ENCODE results near the gene LRFN5. TPM values are rescaled to one million over a fixed set of nuclear protein-coding genes. Genes with fewer than 3 reads are reported as not detected.
A peak's percentile ranks its signal among the peaks of the same experiment; 100 is the strongest.

Gene LRFN5
- total RNA-seq, 1 experiment from 2014 or later: not detected

DNA sequence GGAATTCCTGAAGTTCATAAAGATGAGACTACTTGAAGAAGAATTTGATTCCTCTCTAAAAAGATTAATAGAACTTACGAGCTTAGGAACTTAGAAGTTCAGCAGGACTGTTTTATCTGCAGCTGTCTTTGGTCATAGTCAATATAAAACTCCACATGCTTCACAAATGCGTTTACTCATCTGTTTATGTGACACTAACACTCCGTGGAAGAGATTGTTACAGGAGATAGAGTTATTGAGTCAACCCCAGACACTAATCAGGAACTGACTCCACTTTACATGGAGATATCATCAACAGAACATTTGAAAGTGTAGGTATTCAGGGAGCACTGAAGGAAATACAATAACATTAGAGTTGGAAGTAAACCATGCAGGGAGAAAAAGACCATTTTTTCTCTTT, 92.8 kb downstream of the LRFN5 start:
- no peak overlapping the region for H3K27ac Mint-ChIP-seq (ENCODE audit: low read depth, unreplicated experiment)
- ChIA-PET CTCF (interaction anchor here (0.6 kb wide), 1 partner anchor 97 kb away, joined by 3 read pairs; no protein-coding TSS in a partner anchor), POLR2A (no interaction called here)
- no peak for TF ChIP-seq CTCF (IDR thresholded peaks at IDR 0.05; ENCODE audit: unreplicated experiment)
- H3K9me3 Mint-ChIP-seq (ENCODE audit: unreplicated experiment): no peaks in the 10 kb centered on the region
- intact Hi-C loops (cut with micrococcal nuclease): no loop called here
- H3K27me3 Mint-ChIP-seq (ENCODE audit: insufficient read depth, unreplicated experiment): peaks cover 54% of the 10 kb centered on the region
- no peaks in the 10 kb centered on the region for H3K4me1 Mint-ChIP-seq (ENCODE audit: insufficient read depth, unreplicated experiment)
- H3K36me3 Mint-ChIP-seq (ENCODE audit: insufficient read depth, unreplicated experiment): no peaks in the 10 kb centered on the region
- BruUV-seq (replicated peaks): no TSS peak
- H3K4me3 Mint-ChIP-seq (ENCODE audit: unreplicated experiment): no peak overlapping the region
- DNase-seq (ENCODE audit: unreplicated experiment): no peak

DNA sequence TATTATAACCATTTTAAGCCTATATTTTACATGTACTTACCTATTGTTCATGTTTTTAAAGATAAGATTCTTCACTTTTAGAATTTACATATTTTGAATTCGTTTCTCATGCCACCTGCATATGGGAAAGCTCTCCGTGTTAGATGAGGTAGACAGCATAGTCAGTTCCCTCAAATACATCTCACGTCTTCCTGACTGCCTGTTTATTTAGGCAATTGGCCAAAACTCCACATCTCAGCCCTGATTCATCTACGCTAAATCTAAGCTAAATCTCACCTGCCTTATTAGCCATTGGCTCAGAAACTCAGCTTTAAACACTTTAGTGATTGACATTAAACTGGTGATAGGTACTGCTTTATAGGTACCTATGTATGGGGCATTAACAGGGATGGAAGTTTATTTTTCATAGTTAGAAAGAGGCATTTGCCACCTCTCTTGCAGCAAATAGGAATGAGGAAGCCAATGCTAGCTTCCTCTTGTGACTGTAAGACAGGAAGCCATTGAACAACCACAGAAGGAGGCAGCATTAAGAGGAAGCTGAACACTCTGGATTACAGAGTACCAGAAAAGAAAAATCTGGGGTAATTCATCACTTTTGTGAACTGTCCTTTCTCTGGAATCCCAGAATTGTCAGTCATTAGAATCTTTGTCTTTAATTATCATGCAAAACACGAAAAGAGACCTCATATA, 111.9 kb downstream of the LRFN5 start:
- Mint-ChIP-seq H3K36me3 (ENCODE audit: insufficient read depth, unreplicated experiment) (no peaks in the 10 kb centered on the region), H3K27ac (ENCODE audit: low read depth, unreplicated experiment) (no peak overlapping the region), H3K27me3 (ENCODE audit: insufficient read depth, unreplicated experiment) (peaks cover 75% of the 10 kb centered on the region), H3K4me3 (ENCODE audit: unreplicated experiment) (no peak overlapping the region), H3K4me1 (ENCODE audit: insufficient read depth, unreplicated experiment) (no peaks in the 10 kb centered on the region), H3K9me3 (ENCODE audit: unreplicated experiment) (no peaks in the 10 kb centered on the region)
- DNase-seq (ENCODE audit: unreplicated experiment): peak; percentile 40
- ChIA-PET CTCF (interaction anchor here (1.1 kb wide), 1 partner anchor 10 kb away, joined by 4 read pairs; no protein-coding TSS in a partner anchor), POLR2A (interaction anchor here (0.6 to 1.0 kb wide), 2 partner anchors 13 to 34 kb away, joined by 3 to 4 read pairs; no protein-coding TSS in a partner anchor)
- intact Hi-C loops (cut with micrococcal nuclease): no loop called here
- BruUV-seq (replicated peaks): no TSS peak
- no peak for TF ChIP-seq CTCF (IDR thresholded peaks at IDR 0.05; ENCODE audit: unreplicated experiment)

DNA sequence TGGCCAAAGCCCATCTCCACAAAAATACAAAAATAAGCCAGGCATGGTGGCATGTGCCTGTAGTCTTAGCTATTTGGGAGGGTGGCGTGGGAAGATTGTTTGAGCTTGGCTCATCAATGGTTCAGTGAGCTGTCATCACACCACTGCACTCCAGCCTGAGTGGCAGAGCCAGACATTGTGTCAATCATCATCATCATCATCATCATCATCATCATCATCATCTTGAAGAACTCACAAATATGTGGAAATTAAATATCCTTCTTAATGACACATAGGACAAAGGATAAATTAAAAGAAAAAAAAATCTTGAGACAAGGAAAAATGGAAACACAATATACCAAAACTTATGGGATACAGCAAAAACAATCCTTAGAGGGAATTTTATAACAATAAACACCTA, 132.5 kb downstream of the LRFN5 start:
- intact Hi-C loops (cut with micrococcal nuclease): no loop called here
- no peaks in the 10 kb centered on the region for H3K9me3 Mint-ChIP-seq (ENCODE audit: unreplicated experiment)
- H3K36me3 Mint-ChIP-seq (ENCODE audit: insufficient read depth, unreplicated experiment): no peaks in the 10 kb centered on the region
- no peak for TF ChIP-seq CTCF (IDR thresholded peaks at IDR 0.05; ENCODE audit: unreplicated experiment)
- H3K4me3 Mint-ChIP-seq (ENCODE audit: unreplicated experiment): no peak overlapping the region
- no peak for DNase-seq (ENCODE audit: unreplicated experiment)
- H3K4me1 Mint-ChIP-seq (ENCODE audit: insufficient read depth, unreplicated experiment): no peaks in the 10 kb centered on the region
- ChIA-PET CTCF (interaction anchor here (0.7 kb wide), 2 partner anchors 487 to 981 kb away, joined by 3 to 5 read pairs; no protein-coding TSS in a partner anchor), POLR2A (no interaction called here)
- BruUV-seq (replicated peaks): no TSS peak
- no peak overlapping the region for H3K27ac Mint-ChIP-seq (ENCODE audit: low read depth, unreplicated experiment)
- peaks cover 2% of the 10 kb centered on the region for H3K27me3 Mint-ChIP-seq (ENCODE audit: insufficient read depth, unreplicated experiment)

- Mint-ChIP-seq H3K27me3 (ENCODE audit: insufficient read depth, unreplicated experiment) (no peaks in the 10 kb centered on the region), H3K27ac (ENCODE audit: low read depth, unreplicated experiment) (no peak overlapping the region), H3K36me3 (ENCODE audit: insufficient read depth, unreplicated experiment) (peaks cover 6% of the 10 kb centered on the region), H3K9me3 (ENCODE audit: unreplicated experiment) (no peaks in the 10 kb centered on the region), H3K4me3 (ENCODE audit: unreplicated experiment) (no peak overlapping the region), H3K4me1 (ENCODE audit: insufficient read depth, unreplicated experiment) (peaks cover 6% of the 10 kb centered on the region)
- no peak for DNase-seq (ENCODE audit: unreplicated experiment)
- ChIA-PET POLR2A (no interaction called here), CTCF (interaction anchor here (0.5 kb wide), 1 partner anchor 512 kb away, joined by 3 read pairs; no protein-coding TSS in a partner anchor)
- TF ChIP-seq CTCF (IDR thresholded peaks at IDR 0.05; ENCODE audit: unreplicated experiment): no peak
- intact Hi-C loops (cut with micrococcal nuclease): no loop called here
- BruUV-seq (replicated peaks): no TSS peak
Measured at GRCh38 chr14:41743140-41743539, 136.5 kb downstream of the LRFN5 start.

Measured in MCF 10A (cell line).